Stimulated activated naive CD8-positive, alpha-beta T cell treated with anti-CD3 and anti-CD28 coated beads, Interleukin-15, amount 100 ng/mL, for 72 hours (primary cell): ENCODE measurements around the gene HSFX4.
"Not testable (repeated sequence)": the region's sequence is repeated elsewhere in the genome, so short reads cannot be mapped to it uniquely, and the experiment has no call there.

Experiments used
- ATAC-seq: fragments of 150-1000 bp; cut with Tn5 transposase; 2 replicates; pipeline ENCODE4 v1.10.0; 2021; ENCODE audit warnings: mild to moderate bottlenecking, moderate library complexity
- DNase-seq, 2 donors: peaks; one replicate each; pipeline ENCODE4 v3.0.0; 2021 to 2022
- H3K27ac Mint-ChIP-seq, 2 donors: one replicate each; pipeline ENCODE4 v1.8.0; 2022; ENCODE audit warnings: mild to moderate bottlenecking in 2 of 2, mixed read lengths in 2 of 2, moderate library complexity in 2 of 2
- H3K27me3 Mint-ChIP-seq: one replicate; pipeline ENCODE4 v1.8.0; 2022; ENCODE audit warnings: mixed read lengths
- H3K4me1 Mint-ChIP-seq: one replicate; pipeline ENCODE4 v1.8.0; 2022; ENCODE audit warnings: mild to moderate bottlenecking, mixed read lengths
- H3K4me3 Mint-ChIP-seq, 2 donors: one replicate each; pipeline ENCODE4 v1.8.0; 2022; ENCODE audit warnings: mild to moderate bottlenecking in 2 of 2, mixed read lengths in 2 of 2, moderate library complexity in 1 of 2
- H3K9me3 Mint-ChIP-seq, 2 donors: one replicate each; pipeline ENCODE4 v1.8.0; 2022; ENCODE audit warnings: mixed read lengths in 2 of 2

HSFX4 gene

GRCh38 chrX:149929400-149929799 lies at the start of gene HSFX4:
HSFX4 (plus strand) TSS chrX:149929573; CDS start chrX:149929645, 72 bp downstream.
- H3K4me3 Mint-ChIP-seq, H3K27ac Mint-ChIP-seq, H3K4me1 Mint-ChIP-seq, H3K9me3 Mint-ChIP-seq, DNase-seq, ATAC-seq, H3K27me3 Mint-ChIP-seq: not testable (repeated sequence)

GRCh38 chrX:149881081-149881711 lies 48.2 kb upstream of the HSFX4 start, which contains the start of gene MAGEA8:
MAGEA8 (plus strand) TSS chrX:149881183; CDS start chrX:149884273, 3,090 bp downstream.
- H3K4me3 Mint-ChIP-seq = no peak within 1 kb of the TSS
- peak; percentile 65 for ATAC-seq
- peak in 1 of 2 donors; percentile 30 for DNase-seq
- H3K27ac Mint-ChIP-seq = no peak within 1 kb of the TSS
- no peaks in the 10 kb centered on the region for H3K4me1 Mint-ChIP-seq
- H3K27me3 Mint-ChIP-seq = no peaks in the 10 kb centered on the region
- H3K9me3 Mint-ChIP-seq = no peaks in the 10 kb centered on the region

GRCh38 chrX:149890828-149891227 lies 38.5 kb upstream of the HSFX4 start:
- not testable (repeated sequence) for H3K27ac Mint-ChIP-seq, ATAC-seq, H3K9me3 Mint-ChIP-seq, H3K27me3 Mint-ChIP-seq, DNase-seq, H3K4me3 Mint-ChIP-seq, H3K4me1 Mint-ChIP-seq

GRCh38 chrX:149898554-149898953 lies 30.8 kb upstream of the HSFX4 start:
- Mint-ChIP-seq H3K4me3 (peak overlapping the region in 1 of 2 donors; percentile 42), H3K9me3 (peaks cover 6 to 9% of the 10 kb centered on the region in 2 donors), H3K27ac (peak overlapping the region in 1 of 2 donors; percentile 58), H3K4me1 (peaks cover 10% of the 10 kb centered on the region), H3K27me3 (peaks cover 8% of the 10 kb centered on the region)
- DNase-seq (peak in 1 of 2 donors; percentile 38), ATAC-seq (peak; percentile 96)

GRCh38 chrX:149903889-149904748 lies 25.3 kb upstream of the HSFX4 start:
- H3K27me3 Mint-ChIP-seq = peaks cover under 1% of the 10 kb centered on the region
- DNase-seq (no peak), ATAC-seq (peak; percentile 89)
- H3K9me3 Mint-ChIP-seq = peaks cover 0 to 8% of the 10 kb centered on the region in 2 donors
- H3K27ac Mint-ChIP-seq = no peak overlapping the region
- peaks cover 12% of the 10 kb centered on the region for H3K4me1 Mint-ChIP-seq
- peak overlapping the region; percentile 61 to 70 for H3K4me3 Mint-ChIP-seq

GRCh38 chrX:149908308-149908707 lies 21.1 kb upstream of the HSFX4 start:
- Mint-ChIP-seq H3K9me3 (peaks cover 0 to 7% of the 10 kb centered on the region in 2 donors), H3K27me3 (no peaks in the 10 kb centered on the region), H3K4me3 (no peak overlapping the region), H3K27ac (no peak overlapping the region), H3K4me1 (peaks cover 11% of the 10 kb centered on the region)
- DNase-seq = no peak
- no peak for ATAC-seq

GRCh38 chrX:149908727-149909126 lies 20.6 kb upstream of the HSFX4 start:
- ATAC-seq = no peak
- Mint-ChIP-seq H3K4me3 (no peak overlapping the region), H3K9me3 (peaks cover 1 to 7% of the 10 kb centered on the region in 2 donors), H3K4me1 (peaks cover 11% of the 10 kb centered on the region), H3K27me3 (no peaks in the 10 kb centered on the region), H3K27ac (no peak overlapping the region)
- DNase-seq = no peak

GRCh38 chrX:149909324-149910177 lies 19.8 kb upstream of the HSFX4 start:
- ATAC-seq = peak; percentile 93
- Mint-ChIP-seq H3K27ac (no peak overlapping the region), H3K4me3 (no peak overlapping the region), H3K27me3 (no peaks in the 10 kb centered on the region), H3K9me3 (peaks cover 7% of the 10 kb centered on the region in 2 donors), H3K4me1 (peaks cover 3% of the 10 kb centered on the region)
- no peak for DNase-seq

GRCh38 chrX:149910178-149910695 lies 19.1 kb upstream of the HSFX4 start:
- Mint-ChIP-seq H3K27me3 (no peaks in the 10 kb centered on the region), H3K27ac (no peak overlapping the region), H3K4me3 (no peak overlapping the region), H3K4me1 (peaks cover 2% of the 10 kb centered on the region), H3K9me3 (peaks cover 7% of the 10 kb centered on the region in 2 donors)
- no peak for ATAC-seq
- no peak for DNase-seq

GRCh38 chrX:149916745-149917392 lies 12.5 kb upstream of the HSFX4 start:
- Mint-ChIP-seq H3K27me3 (no peaks in the 10 kb centered on the region), H3K4me1 (peaks cover 12% of the 10 kb centered on the region), H3K9me3 (peaks cover 0 to 7% of the 10 kb centered on the region in 2 donors), H3K27ac (peak overlapping the region; percentile 27 to 61), H3K4me3 (no peak overlapping the region)
- ATAC-seq = peak; percentile 99
- peak in 1 of 2 donors; percentile 51 for DNase-seq

GRCh38 chrX:149923836-149924235 lies 5.5 kb upstream of the HSFX4 start:
- not testable (repeated sequence) for DNase-seq, H3K27me3 Mint-ChIP-seq, H3K9me3 Mint-ChIP-seq

GRCh38 chrX:149924434-149924833 lies 4.9 kb upstream of the HSFX4 start:
- not testable (repeated sequence) for H3K9me3 Mint-ChIP-seq, H3K4me3 Mint-ChIP-seq, H3K4me1 Mint-ChIP-seq, DNase-seq, H3K27me3 Mint-ChIP-seq, H3K27ac Mint-ChIP-seq
- peak; percentile 11 for ATAC-seq

More at GRCh38 chrX:149923836-149924235, 5.5 kb upstream of the HSFX4 start:
- not testable (repeated sequence) for ATAC-seq, H3K27ac Mint-ChIP-seq, H3K4me3 Mint-ChIP-seq, H3K4me1 Mint-ChIP-seq

- not testable (repeated sequence) for H3K9me3 Mint-ChIP-seq, DNase-seq, H3K27me3 Mint-ChIP-seq, H3K4me3 Mint-ChIP-seq, H3K4me1 Mint-ChIP-seq, H3K27ac Mint-ChIP-seq
- peak; percentile 76 for ATAC-seq
Measured at GRCh38 chrX:149927245-149927963, 2.0 kb upstream of the HSFX4 start.

- DNase-seq, ATAC-seq, H3K9me3 Mint-ChIP-seq, H3K27ac Mint-ChIP-seq, H3K4me3 Mint-ChIP-seq, H3K27me3 Mint-ChIP-seq, H3K4me1 Mint-ChIP-seq: not testable (repeated sequence)
Measured at GRCh38 chrX:149927964-149928258, 1.5 kb upstream of the HSFX4 start.
